RWPE2 (cell line): ENCODE data around the gene CHCHD6.

ENCODE experiments used
- ATAC-seq: fragments of 200-7000 bp; cut with Tn5 transposase; 3 replicates; pipeline ENCODE4 v1.9.1; 2021; ENCODE audit warnings: low read depth
- DNase-seq: peaks from one replicate; pipeline ENCODE4 v3.0.0-alpha.2; 2020; ENCODE audit warnings: low spot score
- H3K27ac ChIP-seq: fragments of 450-650 bp; 2 replicates; pipeline ENCODE4 v1.5.1; 2017; ENCODE audit warnings: mild to moderate bottlenecking; ENCODE audit not compliant: poor library complexity, severe bottlenecking
- H3K27me3 ChIP-seq: fragments of 250-450 bp; sonication (Bioruptor Pico); 2 replicates; pipeline ENCODE4 v1.5.1; 2021; ENCODE audit warnings: mild to moderate bottlenecking, moderate library complexity; ENCODE audit not compliant: insufficient read depth, poor library complexity, severe bottlenecking
- H3K36me3 ChIP-seq: fragments of 250-450 bp; sonication (Bioruptor Pico); 2 replicates; pipeline ENCODE4 v1.5.1; 2020; ENCODE audit warnings: low read depth, mild to moderate bottlenecking, moderate library complexity
- H3K4me1 ChIP-seq: fragments of 250-450 bp; sonication (Bioruptor Pico); 2 replicates; pipeline ENCODE4 v1.5.1; 2021; ENCODE audit warnings: mild to moderate bottlenecking, moderate library complexity; ENCODE audit not compliant: insufficient read depth, poor library complexity, severe bottlenecking
- H3K4me3 ChIP-seq: fragments of 250-450 bp; sonication (Bioruptor Pico); 2 replicates; pipeline ENCODE4 v1.5.1; 2021; ENCODE audit warnings: mild to moderate bottlenecking, moderate library complexity; ENCODE audit not compliant: severe bottlenecking
- H3K9me3 ChIP-seq: fragments of 250-450 bp; sonication (Bioruptor Pico); 2 replicates; pipeline ENCODE4 v1.5.1; 2021; ENCODE audit warnings: mild to moderate bottlenecking, moderate library complexity; ENCODE audit not compliant: severe bottlenecking
- CTCF ChIP-seq: fragments of 450-650 bp; IDR thresholded peaks from one replicate; pipeline ENCODE4 v1.5.1; 2017; ENCODE audit warnings: mild to moderate bottlenecking, moderate library complexity; ENCODE audit not compliant: poor library complexity, severe bottlenecking

CHCHD6 gene

GRCh38 chr3:126896968-126897367 is 192.9 kb downstream of the CHCHD6 start:
- Histone ChIP-seq H3K4me3 (no peak overlapping the region), H3K36me3 (no peaks in the 10 kb centered on the region), H3K4me1 (peaks cover 30% of the 10 kb centered on the region), H3K9me3 (no peaks in the 10 kb centered on the region), H3K27ac (peak overlapping the region; percentile 49), H3K27me3 (no peaks in the 10 kb centered on the region)
- DNase-seq (no peak), ATAC-seq (no peak)
- no peak for TF ChIP-seq CTCF

GRCh38 chr3:126897943-126898342 is 193.9 kb downstream of the CHCHD6 start:
- no peaks in the 10 kb centered on the region for H3K27me3 ChIP-seq
- H3K27ac ChIP-seq: no peak overlapping the region
- H3K4me3 ChIP-seq: no peak overlapping the region
- ATAC-seq: no peak
- no peaks in the 10 kb centered on the region for H3K36me3 ChIP-seq
- no peaks in the 10 kb centered on the region for H3K9me3 ChIP-seq
- DNase-seq: no peak
- TF ChIP-seq CTCF: no peak
- peaks cover 28% of the 10 kb centered on the region for H3K4me1 ChIP-seq

- ATAC-seq: no peak
- TF ChIP-seq CTCF: no peak
- H3K27me3 ChIP-seq: no peaks in the 10 kb centered on the region
- no peak overlapping the region for H3K4me3 ChIP-seq
- H3K36me3 ChIP-seq: no peaks in the 10 kb centered on the region
- H3K4me1 ChIP-seq: peaks cover 7% of the 10 kb centered on the region
- no peaks in the 10 kb centered on the region for H3K9me3 ChIP-seq
- H3K27ac ChIP-seq: no peak overlapping the region
- DNase-seq: no peak
Measured at GRCh38 chr3:126900859-126901540, 197.0 kb downstream of the CHCHD6 start.

- TF ChIP-seq CTCF: no peak
- DNase-seq (no peak), ATAC-seq (no peak)
- H3K27ac ChIP-seq: no peak overlapping the region
- no peaks in the 10 kb centered on the region for H3K9me3 ChIP-seq
- no peaks in the 10 kb centered on the region for H3K27me3 ChIP-seq
- H3K4me1 ChIP-seq: peaks cover under 1% of the 10 kb centered on the region
- no peak overlapping the region for H3K4me3 ChIP-seq
- H3K36me3 ChIP-seq: no peaks in the 10 kb centered on the region
Measured at GRCh38 chr3:126901631-126902030, 197.6 kb downstream of the CHCHD6 start.

DNA sequence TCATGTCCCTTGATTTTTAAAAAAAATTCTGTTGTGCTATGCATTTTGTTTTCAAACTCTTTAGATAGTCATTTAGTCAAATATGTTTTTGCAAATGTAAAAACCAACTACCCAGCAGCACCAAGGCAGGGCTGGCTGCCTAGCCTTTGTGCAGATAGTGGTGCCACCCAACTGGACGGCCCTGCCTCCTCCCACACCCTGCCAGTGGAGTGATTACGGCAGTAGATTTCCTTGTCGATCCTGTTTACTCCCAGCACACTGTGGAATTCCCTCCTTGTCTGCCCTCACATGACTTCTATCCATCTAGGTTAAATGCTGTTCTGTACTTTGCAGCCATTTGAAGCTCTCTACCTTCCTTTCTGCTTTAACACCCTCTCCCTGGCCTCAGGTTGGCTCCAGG is 199.5 kb downstream of the CHCHD6 start:
- no peaks in the 10 kb centered on the region for H3K27me3 ChIP-seq
- TF ChIP-seq CTCF: no peak

More for the DNA sequence above, 199.5 kb downstream of the CHCHD6 start:
- H3K36me3 ChIP-seq: no peaks in the 10 kb centered on the region
- no peaks in the 10 kb centered on the region for H3K9me3 ChIP-seq
- no peak overlapping the region for H3K4me3 ChIP-seq
- H3K4me1 ChIP-seq: peaks cover 9% of the 10 kb centered on the region
- no peak for DNase-seq
- ATAC-seq: no peak
- H3K27ac ChIP-seq: no peak overlapping the region
